Heart left ventricle (tissue), 16 donors: Measurements from ENCODE around the gene USH1G. TPM values are rescaled to one million over a fixed set of nuclear protein-coding genes. Genes with fewer than 3 reads are reported as not detected.

Source experiments
- ATAC-seq, 4 donors: fragments of 200-7000 bp; cut with Tn5 transposase; one replicate each; pipeline ENCODE4 v1.9.1; 2020 to 2022; ENCODE audit warnings: moderate library complexity in 4 of 4, mild to moderate bottlenecking in 3 of 4, moderate number of reproducible peaks in 1 of 4
- DNase-seq, 5 donors: peaks; one replicate each; pipeline ENCODE4 v3.0.0-alpha.2; 2020
- H3K27ac ChIP-seq, 12 donors: fragments of 200-600 bp; sonication (generic) in 4 of 12; one replicate each; pipeline versions ENCODE4 v1.5.0 to v1.8.0; 2016 to 2022; ENCODE audit warnings: mild to moderate bottlenecking in 2 of 12
- H3K27me3 ChIP-seq, 9 donors: fragments of 200-600 bp; sonication (generic) in 2 of 9; one replicate each; pipeline versions ENCODE4 v1.5.1 to v1.8.0; 2016 to 2022; ENCODE audit warnings: mild to moderate bottlenecking in 3 of 9
- H3K36me3 ChIP-seq, 9 donors: fragments of 200-600 bp; sonication (generic) in 2 of 9; one replicate each; pipeline versions ENCODE4 v1.5.0 to v1.8.0; 2018 to 2022; ENCODE audit warnings: mild to moderate bottlenecking in 2 of 9
- H3K4me1 ChIP-seq, 12 donors: fragments of 200-600 bp; sonication (generic) in 4 of 12; one replicate each; pipeline versions ENCODE4 v1.5.0 to v1.8.0; 2016 to 2022; ENCODE audit warnings: mild to moderate bottlenecking in 3 of 12
- H3K4me3 ChIP-seq, 12 donors: fragments of 200-600 bp; sonication (generic) in 4 of 12; one replicate each; pipeline versions ENCODE4 v1.5.0 to v1.8.0; 2017 to 2022; ENCODE audit warnings: mild to moderate bottlenecking in 9 of 12, moderate library complexity in 4 of 12
- H3K9me3 ChIP-seq, 12 donors: fragments of 200-600 bp; sonication (generic) in 4 of 12; one replicate each; pipeline versions ENCODE4 v1.5.0 to v1.8.0; 2016 to 2022; ENCODE audit warnings: mild to moderate bottlenecking in 1 of 12
- POLR2A ChIP-seq, 2 donors: fragments of 450-650 bp; IDR thresholded peaks; one replicate each; pipeline ENCODE4 v1.6.1; 2017; ENCODE audit warnings: antibody characterized with exemption in 2 of 2, mild to moderate bottlenecking in 2 of 2, moderate library complexity in 2 of 2
- WGBS, 4 donors: extraction: QIAGEN DNeasy Blood & Tissue Kit in 2 of 4; methylation state at CpG; one replicate each; pipeline versions ENCODE4 v1.1.5 to v1.1.7; 2013 to 2018; 5-methylcytosine and 5-hydroxymethylcytosine counted together
- intact Hi-C, 10 donors: fragments of 100-400 bp; cut with DNase I; formaldehyde crosslinking; loops; one replicate each; pipeline versions ENCODE4 v1.11.1 to v1.14.2; 2022
- polyA plus RNA-seq, 2 donors: library from polyadenylated mRNA; stranded (reverse); fragments of 200-250 nt; gene quantifications; one replicate each; pipeline ENCODE4 v1.2.3, GENCODE V29; 2013
- total RNA-seq, 9 donors: library from RNA; depleted of rRNA in 2 of 9; stranded (reverse); fragments of >200 nt in 2 of 9; fragmentation: NEBNext Ultra II Directional in 3 of 9; extraction: Animal tissue kit (Norgen Biotek cat#: 25700) in 3 of 9; gene quantifications; one replicate each; pipeline versions ENCODE4 v1.1.0 to v1.2.4, GENCODE V29; 2016 to 2023
- TF ChIP-seq, protein P1 (sequence below), 12 donors: fragments of 200-600 bp; sonication (generic) in 4 of 12; IDR thresholded peaks; one replicate each; pipeline versions ENCODE4 v1.5.0 to v1.8.0; 2018 to 2022; ENCODE audit warnings: antibody characterized with exemption in 12 of 12, mild to moderate bottlenecking in 5 of 12
- donor health status: ischemic (EF 13 %, LVEDD 7.1; RV severe dilation, severe dysfunction).
- donor health status: healthy with polysubstance abuse.
- donor health status: DM: no; HTN: yes; CAD: no.
- donor health status: DM: no; HTN: no; CAD: no.
- donor health status: ischemic (EF 25% LVEDD 6.9; RV normal size, moderate dysfunction).
- donor health status: ischemic (EF 25% LVEDD 5.7; RV mildly dilated, moderate dysfunction).
- donor health status: healthy.
- donor health status: DM: yes; HTN: yes; CAD: no.
- donor health status: ischemic (EF 35%, LVEDD 5.7; RV mildly dilated, moderate dysfunction).
- donor health status: nonischemic (EF 11% LVEDD 7.7; RV severe dilation, severe dysfunction).
- donor health status: DM: yes; HTN: yes; CAD: no.
- donor health status: PGD.
- donor health status: ischemic (EF 29% LVEDD 5.4; RV normal size, mild dysfunction).
- donor health status: nonischemic (EF 23%, LVEDD 6.1; RV moderate dilation, normal function).

Gene USH1G
- total and polyA plus RNA-seq, 11 donors: not detected

DNA sequence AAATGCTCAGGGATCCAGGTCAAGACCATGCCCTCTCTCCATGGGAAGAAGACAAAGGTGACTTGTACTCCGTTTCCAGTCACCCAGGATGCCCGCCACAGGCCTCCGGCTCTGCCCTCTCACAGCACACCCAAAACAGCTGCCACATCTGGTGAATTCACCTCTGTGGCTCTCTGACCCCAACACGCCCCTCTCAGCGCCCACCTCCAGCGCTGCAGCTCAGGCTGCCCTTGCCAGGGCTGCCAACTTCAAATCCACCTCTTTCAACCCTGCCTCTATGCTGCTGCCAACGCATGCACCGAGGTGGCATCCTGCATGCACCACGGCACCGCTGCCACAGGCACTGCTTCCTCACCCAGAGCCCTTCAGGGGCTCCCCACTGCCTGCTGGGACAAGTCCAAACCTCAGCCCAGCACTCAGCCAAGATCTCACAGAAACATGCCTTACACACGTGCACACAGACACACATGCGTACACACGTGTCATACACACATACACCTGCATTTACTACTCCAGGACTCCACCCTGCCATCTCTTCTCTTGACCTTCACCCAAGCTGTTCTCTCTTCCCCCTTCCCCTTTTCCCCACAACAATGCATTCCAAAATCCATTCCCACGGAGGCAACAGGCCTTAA is 42.0 kb upstream of the USH1G start:
- 84 to 90% (median 87%) methylated on average over 14 of the region's 14 CpGs for WGBS, 4 donors
- Histone ChIP-seq H3K36me3 (peaks cover 0 to 2% (median 0%) of the 10 kb centered on the region in 9 donors), H3K27ac (no peak overlapping the region), H3K9me3 (no peaks in the 10 kb centered on the region), H3K4me1 (peaks cover 0 to 13% (median 0%) of the 10 kb centered on the region in 12 donors), H3K27me3 (no peaks in the 10 kb centered on the region), H3K4me3 (no peak overlapping the region)
- DNase-seq (no peak), ATAC-seq (no peak)
- TF ChIP-seq, protein P1, sequence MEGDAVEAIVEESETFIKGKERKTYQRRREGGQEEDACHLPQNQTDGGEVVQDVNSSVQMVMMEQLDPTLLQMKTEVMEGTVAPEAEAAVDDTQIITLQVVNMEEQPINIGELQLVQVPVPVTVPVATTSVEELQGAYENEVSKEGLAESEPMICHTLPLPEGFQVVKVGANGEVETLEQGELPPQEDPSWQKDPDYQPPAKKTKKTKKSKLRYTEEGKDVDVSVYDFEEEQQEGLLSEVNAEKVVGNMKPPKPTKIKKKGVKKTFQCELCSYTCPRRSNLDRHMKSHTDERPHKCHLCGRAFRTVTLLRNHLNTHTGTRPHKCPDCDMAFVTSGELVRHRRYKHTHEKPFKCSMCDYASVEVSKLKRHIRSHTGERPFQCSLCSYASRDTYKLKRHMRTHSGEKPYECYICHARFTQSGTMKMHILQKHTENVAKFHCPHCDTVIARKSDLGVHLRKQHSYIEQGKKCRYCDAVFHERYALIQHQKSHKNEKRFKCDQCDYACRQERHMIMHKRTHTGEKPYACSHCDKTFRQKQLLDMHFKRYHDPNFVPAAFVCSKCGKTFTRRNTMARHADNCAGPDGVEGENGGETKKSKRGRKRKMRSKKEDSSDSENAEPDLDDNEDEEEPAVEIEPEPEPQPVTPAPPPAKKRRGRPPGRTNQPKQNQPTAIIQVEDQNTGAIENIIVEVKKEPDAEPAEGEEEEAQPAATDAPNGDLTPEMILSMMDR (IDR thresholded peaks at IDR 0.05): no peak
- TF ChIP-seq POLR2A (IDR thresholded peaks at IDR 0.05): no peak
- intact Hi-C loops: loop anchor here in 9 of 10 donors (5.0 to 10.0 kb wide), 9 partner anchors 42 to 242 kb away; partner anchors contain the start of genes MRPL58 (in 6 of the 9), ATP5PD (in 1 of the 9), KCTD2 (in 1 of the 9) and NUP85 (in 1 of the 9)

DNA sequence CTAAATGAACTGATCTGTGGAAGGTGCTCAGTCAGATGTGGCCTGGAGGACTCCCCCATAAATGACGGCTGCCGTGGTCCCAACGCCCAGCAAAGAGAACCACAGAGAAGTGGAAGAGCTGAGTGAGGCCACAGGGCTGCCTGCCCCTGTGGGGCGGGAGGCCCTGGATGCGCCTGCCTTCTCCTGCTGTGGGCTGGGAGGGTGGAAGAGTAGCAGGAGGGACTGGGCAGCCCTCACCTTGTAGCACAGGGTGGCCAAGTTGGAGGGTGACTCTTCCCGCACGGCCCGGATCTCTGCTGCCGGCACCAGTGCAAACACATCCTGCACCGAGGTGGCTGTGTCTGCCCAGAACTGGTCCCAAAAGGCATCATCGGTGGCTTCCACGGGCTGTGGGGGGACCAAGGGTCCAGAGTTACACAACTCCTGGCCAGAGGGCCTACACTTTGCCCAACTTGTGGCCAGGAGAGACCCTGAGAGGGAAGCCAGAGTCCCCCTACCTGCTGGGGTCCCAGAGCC is 41.2 kb upstream of the USH1G start:
- no peak overlapping the region for H3K4me3 ChIP-seq
- H3K27ac ChIP-seq: no peak overlapping the region
- 89 to 98% (median 94%) methylated on average over 8 to 12 of the region's 12 CpGs for WGBS, 4 donors
- intact Hi-C loops: loop anchor here in 9 of 10 donors (5.0 to 10.0 kb wide), 8 partner anchors 48 to 243 kb away; partner anchors contain the start of genes MRPL58 (in 6 of the 9), ATP5PD (in 1 of the 9), KCTD2 (in 1 of the 9) and NUP85 (in 1 of the 9)
- peaks cover 0 to 3% (median 0%) of the 10 kb centered on the region in 9 donors for H3K36me3 ChIP-seq
- TF ChIP-seq, protein P1 (IDR thresholded peaks at IDR 0.05): no peak
- TF ChIP-seq POLR2A (IDR thresholded peaks at IDR 0.05): no peak
- H3K9me3 ChIP-seq: no peaks in the 10 kb centered on the region
- ATAC-seq (no peak), DNase-seq (peak in 1 of 5 donors; percentile 40)
- peaks cover 0 to 6% (median 0%) of the 10 kb centered on the region in 12 donors for H3K4me1 ChIP-seq
- H3K27me3 ChIP-seq: no peaks in the 10 kb centered on the region

DNA sequence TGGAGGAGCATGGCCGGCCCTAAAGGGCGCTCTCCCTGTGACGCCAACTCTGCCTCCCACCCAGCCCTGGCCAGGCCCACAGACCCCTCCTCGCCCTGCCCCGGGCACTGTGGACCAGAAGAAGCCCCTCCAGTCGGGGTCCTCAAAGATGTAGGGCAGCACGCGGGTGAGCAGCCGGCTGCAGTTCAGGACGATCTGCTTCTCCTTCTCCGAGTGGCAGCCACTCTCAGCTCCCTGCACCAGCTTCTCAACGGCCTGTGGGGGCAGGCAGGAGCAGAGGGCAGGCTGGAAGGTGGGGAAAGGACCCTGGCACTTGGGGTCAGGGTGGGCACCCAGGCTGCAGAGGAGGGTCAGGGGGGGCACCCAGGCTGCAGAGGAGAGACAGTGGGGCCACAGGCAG is 40.6 kb upstream of the USH1G start:
- no peaks in the 10 kb centered on the region for H3K9me3 ChIP-seq
- intact Hi-C loops: loop anchor here in 9 of 10 donors (5.0 to 10.0 kb wide), 8 partner anchors 49 to 244 kb away; partner anchors contain the start of genes MRPL58 (in 6 of the 9), ATP5PD (in 1 of the 9), KCTD2 (in 1 of the 9) and NUP85 (in 1 of the 9)
- ATAC-seq (no peak), DNase-seq (peak in 1 of 5 donors; percentile 26)
- 71 to 81% (median 77%) methylated on average over 8 to 12 of the region's 12 CpGs for WGBS, 4 donors
- H3K4me3 ChIP-seq: no peak overlapping the region
- no peaks in the 10 kb centered on the region for H3K27me3 ChIP-seq
- H3K36me3 ChIP-seq: peaks cover 0 to 3% (median 0%) of the 10 kb centered on the region in 9 donors
- TF ChIP-seq POLR2A (IDR thresholded peaks at IDR 0.05): no peak
- TF ChIP-seq, protein P1 (IDR thresholded peaks at IDR 0.05): no peak
- peaks cover 0 to 6% (median 0%) of the 10 kb centered on the region in 12 donors for H3K4me1 ChIP-seq
- no peak overlapping the region for H3K27ac ChIP-seq
